Measurements from ENCODE around the gene ZNF688. TPM values are rescaled to one million over a fixed set of nuclear protein-coding genes. Genes with fewer than 3 reads are reported as not detected.

Gene ZNF688
- total and polyA plus RNA-seq, 9 of the 15 experiments (the other 6 are each of a cell fraction or from before 2014, with no cell fraction given) = 0.48 to 12.9 (median 4.5) TPM

GRCh38 chr16:30535106-30535776 is 36.3 kb downstream of the ZNF688 start (continued):
- TF ChIP-seq UBTF (IDR thresholded peaks at IDR 0.05; ENCODE audit: borderline replicate concordance in 1 of 2, low read depth in 2 of 2, low read length in 2 of 2) (0 out of 4 replicates have a peak, but pooled peaks of 1 of the 2 experiments have one; percentile 8), RBM34 (IDR thresholded peaks at IDR 0.05; ENCODE audit: borderline replicate concordance, insufficient read depth, low read length) (no peak), FOXA1 (IDR thresholded peaks at IDR 0.05; ENCODE audit: borderline replicate concordance) (no peak), CSDE1 (IDR thresholded peaks at IDR 0.05) (no peak; a peak in 1 of 4 replicates), TAF9B (IDR thresholded peaks at IDR 0.05; ENCODE audit: partially characterized antibody) (peak; percentile 53), RAD51 (IDR thresholded peaks at IDR 0.05; ENCODE audit: borderline replicate concordance, low read depth) (no peak), FIP1L1 (IDR thresholded peaks at IDR 0.05; ENCODE audit: low read depth, low read length, poor library complexity, severe bottlenecking) (no peak), XRCC5 (IDR thresholded peaks at IDR 0.05; ENCODE audit: low read depth, low read length) (no peak), MYNN (IDR thresholded peaks at IDR 0.05) (no peak), MYNN (CRISPR knock-in tag; IDR thresholded peaks at IDR 0.05) (no peak), NR0B1 (IDR thresholded peaks at IDR 0.05; ENCODE audit: partially characterized antibody) (no peak), TFAM (CRISPR knock-in tag; conservative IDR thresholded peaks at IDR 0.05) (no peak), ZNF644 (tag; IDR thresholded peaks at IDR 0.05; ENCODE audit: low read depth) (no peak), ILF3 (IDR thresholded peaks at IDR 0.05; ENCODE audit: borderline replicate concordance) (no peak), CBFA2T2 (conservative IDR thresholded peaks at IDR 0.05) (no peak), ZNF3 (CRISPR knock-in tag; IDR thresholded peaks at IDR 0.05) (no peak), HDAC6 (IDR thresholded peaks at IDR 0.05; ENCODE audit: low read depth, low read length) (no peak), ZHX1 (conservative IDR thresholded peaks at IDR 0.05; ENCODE audit: low read length) (no peak), HDAC3 (IDR thresholded peaks at IDR 0.05; ENCODE audit: borderline replicate concordance, partially characterized antibody) (no peak)
- TF ChIP-seq, protein P1, sequence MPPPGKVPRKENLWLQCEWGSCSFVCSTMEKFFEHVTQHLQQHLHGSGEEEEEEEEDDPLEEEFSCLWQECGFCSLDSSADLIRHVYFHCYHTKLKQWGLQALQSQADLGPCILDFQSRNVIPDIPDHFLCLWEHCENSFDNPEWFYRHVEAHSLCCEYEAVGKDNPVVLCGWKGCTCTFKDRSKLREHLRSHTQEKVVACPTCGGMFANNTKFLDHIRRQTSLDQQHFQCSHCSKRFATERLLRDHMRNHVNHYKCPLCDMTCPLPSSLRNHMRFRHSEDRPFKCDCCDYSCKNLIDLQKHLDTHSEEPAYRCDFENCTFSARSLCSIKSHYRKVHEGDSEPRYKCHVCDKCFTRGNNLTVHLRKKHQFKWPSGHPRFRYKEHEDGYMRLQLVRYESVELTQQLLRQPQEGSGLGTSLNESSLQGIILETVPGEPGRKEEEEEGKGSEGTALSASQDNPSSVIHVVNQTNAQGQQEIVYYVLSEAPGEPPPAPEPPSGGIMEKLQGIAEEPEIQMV (tag; conservative IDR thresholded peaks at IDR 0.05; ENCODE audit: low read depth) = no peak
